GM19328 (cell line): ENCODE measurements around the gene GJD4.

Source experiments
- ATAC-seq: cut with Tn5 transposase; IDR thresholded peaks from one replicate; pipeline ENCODE4 v1.9.1; 2021; ENCODE audit warnings: mild to moderate bottlenecking, moderate library complexity; ENCODE audit not compliant: unreplicated experiment

Gene GJD4

DNA sequence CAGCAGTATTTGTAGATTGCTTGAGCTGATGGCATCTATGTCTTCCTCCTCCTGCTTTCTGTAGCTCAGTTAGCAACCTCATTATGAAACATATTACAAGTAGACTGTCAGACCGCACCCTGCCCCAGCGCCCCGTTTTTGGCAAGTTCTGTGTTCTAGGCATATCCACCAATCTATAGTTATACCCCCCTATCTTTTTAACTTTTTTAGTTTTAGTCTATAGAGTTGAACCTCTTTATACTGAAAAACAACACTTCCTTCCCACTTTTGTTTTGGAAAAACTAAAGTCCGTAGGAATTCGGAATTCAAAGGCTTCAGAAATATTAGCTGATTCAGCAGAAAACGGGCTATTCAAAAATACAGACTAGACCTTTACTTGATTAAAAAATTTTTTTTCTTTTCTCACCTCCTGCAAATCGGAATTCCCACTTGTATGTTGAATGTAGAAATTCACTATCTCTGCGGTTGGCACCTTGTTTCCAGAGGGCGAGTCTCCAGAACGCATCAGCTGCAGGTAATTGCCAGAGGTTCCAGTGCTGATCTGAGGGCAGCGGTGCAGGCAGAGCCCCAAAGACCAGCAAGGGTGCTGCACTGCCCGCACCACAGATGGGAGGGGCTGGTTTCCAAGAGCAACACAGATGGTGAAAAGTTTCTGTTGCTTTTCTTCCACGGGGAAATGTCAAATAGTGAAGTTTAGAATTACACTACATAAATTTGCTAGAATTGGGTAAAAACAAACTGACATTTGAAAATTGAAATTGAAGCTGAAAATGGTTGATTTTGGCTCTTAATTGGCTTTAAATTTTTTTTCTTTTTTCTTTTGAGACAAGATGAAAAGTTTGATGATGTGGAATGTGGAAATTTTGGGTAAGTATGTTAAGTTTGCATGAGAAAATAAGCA lies 39.2 kb downstream of the GJD4 start:
- ATAC-seq: no peak

DNA sequence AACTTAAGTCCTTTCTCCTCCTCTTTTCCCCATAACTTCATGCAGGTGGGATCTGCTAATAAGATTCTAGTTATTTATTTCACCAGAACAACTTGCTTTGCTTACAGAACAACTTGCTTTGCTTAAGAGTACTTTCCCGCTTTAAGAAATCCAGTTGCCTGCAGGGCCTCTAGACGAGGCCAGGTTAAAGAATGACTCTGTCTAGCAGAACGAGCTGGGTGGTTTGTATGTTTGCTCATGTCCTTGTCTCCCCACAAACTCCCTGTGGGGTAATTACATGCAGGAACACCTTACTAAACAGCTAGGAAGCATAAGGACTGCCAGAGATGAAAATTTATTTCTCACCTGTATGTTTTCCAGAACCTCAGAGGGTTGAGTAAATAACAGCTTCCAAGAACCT lies 45.8 kb downstream of the GJD4 start:
- no peak for ATAC-seq

DNA sequence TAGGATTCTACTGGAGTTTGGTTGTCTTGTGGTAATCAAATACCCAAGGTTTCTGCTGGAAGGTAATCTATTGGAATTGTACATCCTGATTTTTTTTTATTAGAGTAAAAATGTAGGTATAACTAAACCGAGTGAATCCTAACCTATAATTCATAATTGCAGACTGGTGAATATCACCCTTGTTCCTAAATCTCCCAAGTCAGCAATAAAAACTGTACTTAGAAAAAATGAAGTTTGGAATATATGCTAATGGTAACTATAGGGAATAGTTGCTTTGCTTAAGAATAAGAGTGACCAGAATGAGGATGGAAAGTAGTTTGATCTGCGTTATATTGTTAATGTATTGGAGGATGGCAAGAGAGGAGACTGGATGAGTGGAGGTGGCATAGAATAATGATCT lies 47.7 kb downstream of the GJD4 start:
- no peak for ATAC-seq

DNA sequence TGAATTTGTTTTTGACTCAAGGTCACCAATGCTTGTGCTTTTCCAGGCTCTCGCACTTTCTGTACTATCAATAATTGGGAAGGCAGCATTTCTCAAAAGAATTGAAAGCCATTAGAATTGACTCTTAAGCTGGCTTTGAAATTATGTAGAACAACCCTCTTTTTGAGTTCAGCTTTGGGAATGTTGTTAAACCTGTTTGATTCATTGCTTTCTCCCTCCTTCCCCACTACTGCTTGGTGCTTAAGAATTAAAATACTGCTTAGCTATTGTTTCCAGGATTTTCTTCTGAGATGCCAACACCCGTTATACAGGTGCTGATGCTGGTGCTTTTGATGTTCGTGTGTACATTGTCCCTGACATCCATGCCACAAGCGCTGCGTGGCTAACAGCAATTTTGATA lies 52.5 kb downstream of the GJD4 start:
- no peak for ATAC-seq
